Inflammatory macrophage treated with lipopolysaccharide for 1 hour (primary cell): Measurements from ENCODE around the gene C11orf71.

ENCODE experiments used
- DNase-seq, 2 donors: peaks; one replicate each; pipeline ENCODE4 v3.0.0-alpha.2; 2020 to 2022

C11orf71 gene, protein sequence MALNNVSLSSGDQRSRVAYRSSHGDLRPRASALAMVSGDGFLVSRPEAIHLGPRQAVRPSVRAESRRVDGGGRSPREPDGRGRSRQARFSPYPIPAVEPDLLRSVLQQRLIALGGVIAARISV

DNA sequence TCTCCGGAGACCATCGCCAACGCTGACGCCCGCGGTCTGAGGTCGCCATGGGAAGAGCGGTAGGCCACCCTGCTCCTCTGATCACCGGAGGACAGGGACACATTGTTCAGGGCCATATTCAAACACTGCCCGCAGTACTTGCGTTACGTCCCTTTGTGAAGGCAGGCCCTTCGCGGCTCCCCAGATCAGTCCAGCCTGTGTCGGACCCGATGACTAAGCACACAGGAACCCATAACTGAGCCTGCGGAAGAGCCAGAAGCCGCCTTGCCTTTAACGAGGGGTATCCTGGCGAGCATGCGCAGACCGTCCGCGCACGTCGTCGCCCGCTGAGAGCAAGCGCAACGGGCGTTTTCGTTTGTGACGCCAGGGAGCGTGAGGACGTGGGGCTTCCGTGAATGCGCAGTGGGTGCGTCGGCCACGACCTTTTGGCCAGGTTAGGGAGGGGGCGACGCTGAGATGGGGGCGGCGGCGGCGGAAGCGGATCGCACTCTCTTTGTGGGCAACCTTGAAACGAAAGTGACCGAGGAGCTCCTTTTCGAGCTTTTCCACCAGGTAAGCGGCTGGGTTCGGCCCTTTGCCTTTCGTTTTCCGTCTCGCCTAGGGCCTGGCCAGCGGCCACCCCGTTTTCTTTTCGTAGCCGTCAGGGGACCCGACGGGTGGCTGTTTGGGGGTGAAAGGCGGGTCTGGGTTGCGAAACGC lies at the start of gene C11orf71, which contains the start of gene RBM7:
C11orf71 (minus strand) TSS at position 296 of the 699 bp plus-strand sequence; CDS start at position 116, 180 bp downstream.
RBM7 (plus strand) TSS at position 451 of the 699 bp plus-strand sequence; CDS start at position 457, 6 bp downstream.
- DNase-seq: peak; percentile 98

DNA sequence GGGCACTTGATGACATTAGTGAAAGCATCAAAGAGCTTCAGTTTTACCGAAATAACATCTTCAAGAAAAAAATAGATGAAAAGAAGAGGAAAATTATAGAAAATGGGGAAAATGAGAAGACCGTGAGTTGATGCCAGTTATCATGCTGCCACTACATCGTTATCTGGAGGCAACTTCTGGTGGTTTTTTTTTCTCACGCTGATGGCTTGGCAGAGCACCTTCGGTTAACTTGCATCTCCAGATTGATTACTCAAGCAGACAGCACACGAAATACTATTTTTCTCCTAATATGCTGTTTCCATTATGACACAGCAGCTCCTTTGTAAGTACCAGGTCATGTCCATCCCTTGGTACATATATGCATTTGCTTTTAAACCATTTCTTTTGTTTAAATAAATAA lies 49.5 kb upstream of the C11orf71 start:
- DNase-seq: no peak

DNA sequence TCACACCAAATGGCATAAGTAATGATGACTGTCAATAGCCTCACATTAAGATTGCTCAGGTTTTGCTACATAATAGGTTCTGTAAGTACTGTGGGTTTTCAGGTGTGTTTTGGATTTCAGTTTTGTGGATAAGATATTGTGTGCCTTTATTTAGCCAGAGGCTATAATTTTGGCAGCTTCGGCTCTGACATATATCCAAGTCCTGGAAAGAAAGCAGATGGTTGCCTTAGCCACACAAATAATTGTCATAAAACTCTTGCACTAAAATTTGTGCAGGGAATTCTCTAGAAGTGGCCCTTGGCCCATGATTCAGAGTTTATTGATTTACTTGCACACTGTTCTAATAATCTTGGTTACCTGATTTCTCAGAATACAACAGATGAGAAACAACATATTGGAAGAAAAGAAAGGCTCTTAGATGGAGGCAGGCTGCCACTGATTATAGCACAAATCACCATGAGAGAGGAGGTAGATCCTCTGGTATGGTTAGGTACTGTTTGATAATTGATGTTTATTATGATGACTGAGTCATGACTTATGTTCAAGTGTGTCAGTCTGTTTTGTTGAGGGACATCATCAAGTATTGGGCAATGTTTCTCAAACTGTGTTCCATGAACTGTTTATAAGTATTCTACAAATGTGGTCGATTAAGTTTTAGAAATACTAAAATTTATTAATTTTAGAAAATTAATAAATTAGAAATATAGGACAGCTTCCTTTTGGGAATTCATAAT lies 48.6 kb upstream of the C11orf71 start:
- no peak for DNase-seq

DNA sequence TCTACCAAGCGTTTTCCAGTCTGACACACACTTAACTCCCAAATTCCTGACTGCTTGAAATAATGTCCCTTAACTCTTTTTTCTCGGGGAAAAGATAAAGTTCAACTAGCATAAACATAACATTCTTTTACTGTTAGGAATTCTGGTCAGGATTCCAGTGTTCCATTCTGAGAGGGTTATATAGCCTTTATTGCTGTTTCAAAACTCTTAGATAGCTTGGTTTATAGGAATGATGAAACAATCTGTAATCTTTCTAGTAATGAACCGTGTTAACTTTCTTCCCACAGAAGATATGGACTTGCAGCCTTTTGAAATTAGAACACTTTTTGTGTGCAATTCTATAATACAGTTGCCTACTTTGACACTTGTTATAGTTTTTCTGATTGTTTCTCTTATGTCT lies 47.6 kb upstream of the C11orf71 start:
- no peak for DNase-seq

DNA sequence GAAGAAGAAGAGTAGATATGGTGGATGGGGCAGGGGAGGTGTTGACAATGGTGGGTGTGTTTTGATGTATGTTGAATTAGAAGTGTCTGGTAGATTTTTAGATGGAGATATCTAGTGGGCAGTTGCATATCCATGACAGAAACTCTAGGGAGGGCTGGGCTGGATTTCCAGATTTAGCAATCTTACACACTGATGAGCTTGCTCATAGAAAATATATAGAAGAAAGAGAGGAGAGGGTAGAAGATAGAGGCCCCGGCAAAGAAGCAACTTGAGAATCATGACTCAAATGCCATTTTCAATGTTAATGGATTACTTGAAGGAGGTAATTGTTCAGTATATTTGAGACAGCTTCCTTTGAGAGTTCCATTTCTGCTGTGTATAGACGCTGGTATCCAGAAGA lies 47.1 kb upstream of the C11orf71 start:
- DNase-seq: no peak

DNA sequence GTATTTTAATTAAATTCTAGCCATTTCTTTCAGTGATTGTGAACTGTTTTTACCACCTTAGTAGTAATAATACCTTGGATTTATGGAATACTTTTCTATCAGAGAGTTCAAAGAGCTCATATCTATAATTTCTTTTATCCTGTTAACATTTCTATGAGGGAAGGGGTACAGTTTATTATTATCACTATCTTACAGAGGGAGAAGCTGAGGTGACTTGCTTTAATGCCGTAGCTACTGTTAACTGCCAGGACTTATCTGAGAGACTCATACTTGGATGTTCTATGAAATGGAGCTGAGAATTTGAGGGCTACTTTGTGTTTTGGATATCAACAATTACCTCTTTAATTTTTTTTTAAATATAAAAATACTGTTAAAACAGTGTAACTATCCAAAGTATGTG lies 42.2 kb upstream of the C11orf71 start:
- no peak for DNase-seq

DNA sequence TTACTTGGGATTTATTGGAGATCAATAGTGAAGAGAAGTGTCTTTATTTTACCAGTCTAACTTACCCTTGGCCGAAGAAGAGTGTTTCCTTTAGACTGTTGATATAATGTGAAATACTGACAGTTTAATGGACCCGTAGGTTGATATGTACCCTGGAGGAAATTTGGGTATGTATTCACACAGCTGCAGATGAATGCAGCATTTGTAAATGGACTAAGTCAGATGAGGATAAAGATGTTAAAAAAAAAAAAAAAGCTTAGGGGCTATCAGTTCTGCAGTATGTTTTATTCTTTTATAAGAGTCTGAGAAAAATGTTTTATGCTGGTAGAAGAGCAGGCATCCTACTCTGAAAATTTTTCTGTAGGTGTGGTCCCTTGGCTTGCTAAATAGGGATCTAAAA lies 41.6 kb upstream of the C11orf71 start:
- DNase-seq: no peak

DNA sequence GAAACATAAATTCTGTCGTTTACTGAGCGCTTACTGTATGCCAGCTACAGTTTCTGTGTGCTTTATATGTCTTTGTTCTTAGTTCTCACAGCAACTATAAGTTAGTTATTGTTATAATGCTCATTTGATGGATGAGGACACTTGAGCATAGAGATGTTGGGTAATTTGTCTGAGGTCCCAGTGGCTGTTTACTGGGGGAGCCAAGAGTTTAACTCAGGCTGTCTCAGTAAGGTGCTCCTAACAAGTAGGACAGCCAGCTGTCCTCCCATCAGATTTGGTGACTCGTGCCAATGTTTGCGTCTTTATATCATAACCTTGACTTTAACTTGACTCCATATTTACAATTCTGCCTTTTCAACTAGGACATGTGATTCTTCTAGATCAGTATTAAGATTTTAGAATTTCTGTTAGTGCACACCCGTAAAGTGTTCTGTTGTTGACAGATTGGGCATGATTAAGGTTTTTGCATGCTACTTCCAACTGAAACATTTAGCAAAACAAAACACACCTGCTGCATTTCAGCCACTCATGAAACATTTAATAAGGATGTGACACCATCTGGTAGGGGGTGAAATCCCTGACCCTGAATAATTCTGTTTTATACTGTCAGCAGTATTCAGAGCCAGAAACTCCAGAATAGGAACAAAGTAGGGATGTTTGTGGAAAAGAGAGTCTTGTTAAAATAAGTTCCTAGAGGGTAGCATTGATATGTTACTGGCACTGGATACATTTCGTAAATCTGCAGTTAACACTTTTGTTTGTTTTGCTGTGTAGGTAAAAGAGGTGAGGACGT lies 40.9 kb upstream of the C11orf71 start:
- DNase-seq: no peak

DNA sequence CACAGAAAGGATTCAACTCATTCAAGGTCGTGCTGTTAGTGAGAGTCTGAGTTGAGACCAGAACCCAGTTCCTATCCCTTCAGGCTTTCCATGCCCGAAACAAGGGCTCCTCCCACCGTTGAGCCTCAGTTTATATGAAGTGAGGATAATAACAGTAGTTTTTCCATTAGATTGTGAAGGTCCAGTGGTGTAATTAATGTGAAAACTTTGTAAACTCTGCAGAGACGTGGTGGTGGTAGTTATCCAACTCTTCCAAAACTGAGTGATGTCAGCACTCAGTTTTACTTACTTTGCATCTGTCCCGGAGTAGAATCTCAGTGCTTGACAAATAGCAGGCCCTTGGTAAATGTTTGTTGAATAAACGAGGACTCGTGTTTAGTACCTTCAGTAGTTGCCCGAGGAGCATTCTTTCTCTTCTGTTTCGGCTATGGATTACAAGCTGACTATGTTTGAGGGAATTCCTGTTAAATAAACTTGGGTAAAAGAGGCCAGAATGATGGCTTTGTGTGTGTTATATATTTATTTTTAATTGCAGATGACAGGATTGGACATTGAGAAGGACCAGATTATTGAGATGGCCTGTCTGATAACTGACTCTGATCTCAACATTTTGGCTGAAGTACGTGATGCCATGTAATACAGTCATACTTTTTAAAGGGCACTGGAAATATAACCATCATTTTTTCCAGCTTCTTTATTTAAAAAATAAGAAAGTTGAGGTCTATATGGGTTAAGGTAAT lies 40.0 kb upstream of the C11orf71 start:
- DNase-seq: no peak

DNA sequence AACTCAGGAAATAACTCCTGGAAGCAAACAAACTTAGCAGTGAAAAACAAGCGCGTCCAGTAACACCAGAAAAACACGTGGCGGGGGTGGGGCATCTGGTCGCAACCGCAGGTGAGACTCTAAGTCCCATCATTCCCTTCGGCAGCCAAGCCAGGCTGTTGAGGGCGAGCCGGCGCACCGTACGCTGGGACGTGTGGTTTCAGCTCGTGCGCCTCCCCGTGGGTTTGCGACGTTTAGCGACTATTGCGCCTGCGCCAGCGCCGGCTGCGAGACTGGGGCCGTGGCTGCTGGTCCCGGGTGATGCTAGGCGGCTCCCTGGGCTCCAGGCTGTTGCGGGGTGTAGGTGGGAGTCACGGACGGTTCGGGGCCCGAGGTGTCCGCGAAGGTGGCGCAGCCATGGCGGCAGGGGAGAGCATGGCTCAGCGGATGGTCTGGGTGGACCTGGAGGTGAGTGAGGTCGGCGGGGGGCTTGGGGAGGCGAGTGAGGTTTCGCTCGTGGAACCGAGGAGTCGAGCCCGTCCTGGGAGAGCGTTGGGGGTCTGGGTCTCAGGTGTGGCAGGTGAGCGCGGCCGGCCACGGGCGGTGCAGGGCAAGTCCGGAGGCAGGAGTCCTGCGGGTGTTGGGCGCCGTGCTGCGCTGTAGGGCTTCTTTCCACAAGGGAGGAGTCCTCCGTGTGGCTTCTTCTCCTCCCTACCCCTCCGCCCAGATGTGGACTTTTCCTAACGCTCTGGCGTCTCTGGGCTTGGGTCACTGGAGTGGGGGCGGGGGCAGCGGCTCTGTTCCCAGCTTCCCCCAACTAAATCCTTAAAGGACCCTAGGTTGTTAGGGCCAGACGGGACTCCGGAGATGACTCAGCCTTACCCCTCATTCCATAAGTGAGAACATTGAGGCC lies 39.2 kb upstream of the C11orf71 start, which contains the start of gene REXO2:
REXO2 (plus strand) TSS at position 239 of the 892 bp plus-strand sequence; CDS start at position 301, 62 bp downstream.
- peak; percentile 89 to 92 for DNase-seq

DNA sequence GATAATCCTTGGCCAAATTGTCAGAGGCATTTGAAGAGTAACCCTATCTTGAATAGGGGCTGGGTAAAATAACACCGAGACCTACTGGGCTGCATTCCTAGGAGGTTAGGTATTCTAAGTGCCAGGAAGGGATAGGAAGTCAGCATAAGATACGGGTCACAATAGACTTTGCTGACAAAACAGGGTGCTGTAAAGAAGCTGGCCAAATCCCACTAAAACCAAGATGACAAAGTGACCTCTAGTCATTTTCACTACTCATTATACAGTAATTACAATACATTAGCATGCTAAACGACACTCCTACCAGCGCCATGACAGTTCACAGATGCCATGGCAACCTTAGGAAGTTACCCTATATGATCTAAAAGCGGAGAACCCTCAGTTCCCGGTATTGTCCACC lies 38.0 kb upstream of the C11orf71 start:
- no peak for DNase-seq

DNA sequence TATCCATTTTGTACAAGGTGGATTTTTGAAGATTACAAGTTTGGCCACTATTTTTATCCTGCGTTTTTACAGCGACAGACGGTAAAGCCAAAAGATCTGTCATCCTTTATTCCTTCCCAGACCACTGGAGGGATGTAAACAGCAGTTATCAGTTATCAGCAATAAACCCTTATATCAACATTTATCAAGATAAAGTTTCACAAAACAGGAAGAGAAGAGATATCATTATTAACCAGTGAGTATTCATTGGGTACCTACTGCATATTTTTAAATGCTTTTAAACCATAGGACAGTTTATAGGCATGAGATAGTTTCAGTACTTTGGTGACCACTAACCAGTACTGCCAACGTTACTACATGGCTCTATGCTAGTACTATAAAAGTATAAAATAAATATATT lies 33.1 kb upstream of the C11orf71 start:
- DNase-seq: no peak

DNA sequence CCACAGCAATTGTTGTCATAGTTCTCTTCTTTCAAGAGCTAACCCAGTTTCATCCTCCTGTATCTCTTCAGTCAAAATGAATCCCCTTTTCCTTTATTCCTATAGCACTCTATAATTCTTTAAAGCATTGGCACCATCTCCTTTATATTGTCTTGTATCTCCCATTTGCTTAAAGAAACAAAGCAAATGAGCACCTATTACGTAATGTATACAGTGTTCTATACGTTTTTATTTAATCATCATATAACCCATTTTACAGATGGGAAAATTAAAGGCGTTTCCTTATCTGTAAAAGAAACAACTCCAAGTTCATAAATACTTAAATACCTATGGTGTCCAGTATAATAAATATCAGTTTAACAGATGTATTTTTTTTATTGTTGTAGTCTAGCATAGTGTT lies 32.6 kb upstream of the C11orf71 start:
- no peak for DNase-seq

DNA sequence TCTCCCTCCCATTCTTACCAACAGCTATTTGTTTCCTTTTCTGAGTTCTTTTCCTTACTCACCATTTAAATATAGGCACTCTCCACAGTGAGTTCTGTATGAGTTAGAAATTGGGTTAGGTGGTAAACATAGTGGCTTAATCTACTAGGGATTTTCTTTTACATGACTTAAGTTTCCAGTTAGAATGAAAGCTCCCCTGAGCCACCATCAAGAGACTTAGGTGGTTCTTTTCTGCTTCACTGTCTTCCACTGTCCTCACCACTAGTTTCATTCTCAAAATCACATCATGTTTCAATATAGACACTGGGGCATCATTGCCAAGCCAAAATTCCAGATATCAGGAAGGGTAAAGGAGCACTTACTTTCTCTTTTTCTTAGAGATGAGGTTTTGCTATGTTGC lies 30.0 kb upstream of the C11orf71 start:
- no peak for DNase-seq

DNA sequence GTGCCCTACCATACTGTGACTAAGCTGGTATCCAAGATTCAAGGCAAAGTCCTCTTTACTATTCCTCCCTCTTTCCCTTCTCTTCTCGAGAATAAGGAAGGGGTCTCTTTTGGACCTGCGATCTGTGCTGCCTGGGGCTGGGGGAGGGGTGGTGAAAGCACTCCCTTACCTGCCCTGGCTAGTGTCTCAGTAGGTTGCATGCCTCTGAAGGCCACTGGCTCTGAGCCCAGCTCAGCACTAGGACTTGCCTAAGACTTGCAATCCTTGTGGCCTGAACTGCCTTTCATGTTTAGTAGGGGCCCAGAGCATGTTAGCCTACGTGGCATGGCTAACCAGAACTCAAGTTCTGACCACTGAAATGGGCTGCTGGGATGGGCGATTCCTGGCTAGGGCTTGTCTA lies 26.0 kb upstream of the C11orf71 start:
- no peak for DNase-seq

DNA sequence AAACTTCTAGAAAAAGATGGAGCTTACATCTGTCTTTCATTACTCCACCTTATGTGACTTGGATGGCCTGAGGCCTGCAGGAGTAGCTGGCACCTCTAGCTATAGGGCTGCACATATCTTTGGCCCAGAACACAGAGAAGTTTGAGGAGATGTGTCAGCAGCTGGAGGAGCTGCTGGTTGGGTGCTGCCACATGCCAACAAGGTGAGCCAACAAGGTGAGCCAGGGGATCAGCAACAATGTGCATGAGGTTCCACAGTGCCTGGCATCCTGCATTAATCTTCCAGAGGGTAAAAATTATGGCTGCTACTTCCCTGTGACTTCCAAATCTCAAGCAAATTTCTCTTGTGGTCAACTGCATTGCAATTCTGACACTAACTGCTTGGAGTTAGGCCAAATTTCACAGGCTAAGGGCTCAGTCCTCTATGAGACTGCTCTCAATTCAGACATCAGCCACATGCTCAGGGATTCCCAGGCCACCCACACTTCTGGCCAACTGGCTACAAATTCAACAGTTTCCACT lies 16.2 kb upstream of the C11orf71 start:
- DNase-seq: no peak

DNA sequence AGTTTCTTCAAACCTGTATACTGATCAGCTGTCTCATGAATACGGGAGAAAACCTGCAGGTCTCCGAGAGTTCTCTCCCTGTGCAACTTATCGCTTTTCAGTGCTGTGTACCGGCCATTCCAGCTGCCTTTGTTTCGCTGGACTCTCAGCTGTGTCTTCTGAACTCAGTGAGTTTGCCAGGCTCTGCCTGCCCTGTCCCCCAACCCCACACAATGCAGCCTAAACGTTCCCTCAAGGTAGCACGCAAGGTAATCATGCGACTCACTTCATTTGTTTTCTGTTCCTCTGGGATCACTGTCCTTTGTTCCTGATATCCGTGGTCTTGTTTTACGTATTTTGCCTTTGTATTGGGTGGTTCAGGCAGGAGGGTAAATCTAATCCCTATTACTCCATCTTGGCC lies 13.6 kb upstream of the C11orf71 start:
- DNase-seq: no peak

DNA sequence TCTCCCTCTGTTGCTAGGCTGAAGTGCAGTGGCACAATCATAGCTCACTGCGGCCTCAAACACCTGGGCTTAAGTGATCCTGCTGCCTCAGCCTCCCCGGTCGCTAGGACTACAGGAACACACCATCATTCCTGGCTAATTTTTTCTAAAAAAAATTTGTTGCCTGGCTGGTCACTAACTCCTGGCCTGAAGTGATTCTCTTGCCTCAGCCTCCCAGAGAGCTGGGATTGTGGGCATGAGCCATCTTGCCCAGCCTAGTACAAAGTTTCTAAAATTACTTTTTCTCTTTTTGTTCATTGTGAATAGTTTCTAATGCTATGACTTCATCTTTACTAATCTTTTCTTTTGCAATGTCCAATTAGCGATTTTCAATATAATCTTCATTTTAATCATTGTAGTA lies 12.6 kb upstream of the C11orf71 start:
- no peak for DNase-seq

DNA sequence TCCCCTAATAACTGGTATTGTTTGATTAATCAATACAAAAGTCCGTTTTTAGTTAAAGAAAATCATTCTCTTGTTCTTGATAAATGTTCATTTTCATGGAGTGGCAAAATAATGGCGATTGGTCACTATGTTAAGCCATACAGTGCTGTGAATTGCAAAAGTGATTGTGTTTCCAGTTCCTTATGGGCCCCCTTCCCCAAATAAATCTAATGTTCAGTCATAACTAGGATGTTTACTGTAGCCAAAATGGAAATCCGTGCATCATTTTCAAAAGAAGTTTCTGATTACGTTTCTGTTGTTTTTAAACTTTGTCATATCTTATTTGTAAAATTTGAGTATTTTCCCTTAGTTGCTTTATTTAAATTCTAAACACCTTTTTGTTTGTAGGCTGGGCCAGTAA lies 1.0 kb upstream of the C11orf71 start:
- DNase-seq: peak; percentile 23 to 46

DNA sequence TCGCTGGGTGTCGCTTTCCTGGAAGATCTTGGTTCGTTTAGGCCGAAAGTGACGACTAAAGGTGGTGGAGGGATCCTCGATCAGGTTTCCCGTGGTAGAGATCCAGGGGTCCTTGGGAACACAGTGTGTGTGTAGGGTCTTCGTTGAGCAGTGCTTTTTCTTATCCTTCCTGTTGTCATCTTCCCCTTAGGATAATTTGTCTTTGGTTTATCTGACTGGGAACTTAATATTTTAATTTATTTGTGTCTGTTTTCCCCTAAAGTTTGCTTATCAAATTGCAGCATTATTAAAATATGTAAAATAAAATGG lies 558 bp upstream of the C11orf71 start:
- no peak for DNase-seq

DNA sequence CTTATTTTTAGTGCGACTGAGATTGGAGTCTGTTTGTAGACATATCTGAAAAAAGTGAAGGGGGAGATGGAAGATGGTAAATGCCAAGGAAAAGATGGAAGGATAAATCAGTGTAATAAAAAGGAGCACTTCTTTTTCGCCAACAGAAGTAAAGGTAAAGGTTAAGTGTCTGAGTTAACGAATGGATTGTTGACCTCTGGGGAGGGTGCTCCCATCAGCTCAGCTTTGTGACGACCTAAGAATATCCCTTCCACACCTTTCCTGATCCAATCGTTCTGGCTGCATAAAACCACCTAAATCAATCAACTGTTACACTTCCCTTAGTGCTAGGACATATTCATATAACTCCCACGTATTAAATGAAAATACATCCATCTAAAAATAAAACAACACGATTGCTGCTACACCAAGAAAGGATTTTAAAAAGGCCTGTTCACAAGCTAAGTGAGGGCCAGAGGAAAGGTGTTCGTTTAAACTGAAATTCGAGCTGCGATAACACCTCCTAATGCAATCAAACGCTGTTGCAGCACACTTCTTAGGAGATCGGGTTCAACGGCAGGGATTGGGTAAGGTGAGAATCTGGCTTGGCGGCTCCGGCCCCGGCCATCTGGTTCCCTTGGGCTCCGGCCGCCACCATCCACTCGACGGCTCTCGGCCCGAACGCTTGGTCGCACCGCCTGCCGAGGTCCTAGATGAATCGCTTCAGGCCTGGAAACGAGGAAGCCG lies 658 bp downstream of the C11orf71 start:
- DNase-seq: no peak
